Ovary (tissue), 9 donors: ENCODE measurements around the gene GOPC. TPM values are rescaled to one million over a fixed set of nuclear protein-coding genes. Genes with fewer than 3 reads are reported as not detected.

Experiments used
- DNase-seq, 5 donors: peaks; one replicate each; pipeline ENCODE4 v3.0.0-alpha.2; 2019 to 2020
- H3K27ac ChIP-seq, 2 donors: fragments of 200-600 bp; one replicate each; pipeline versions ENCODE4 v1.5.1 to v1.8.0; 2019 to 2022
- H3K27me3 ChIP-seq: fragments of 200-600 bp; one replicate; pipeline ENCODE4 v1.8.0; 2022
- H3K36me3 ChIP-seq: fragments of 200-600 bp; sonication (generic); one replicate; pipeline ENCODE4 v1.5.1; 2019
- H3K4me1 ChIP-seq: one replicate; pipeline ENCODE4 v1.8.1; 2013; ENCODE audit warnings: mild to moderate bottlenecking, moderate library complexity; ENCODE audit not compliant: insufficient read depth
- H3K4me3 ChIP-seq: fragments of 200-600 bp; sonication (generic); one replicate; pipeline ENCODE4 v1.5.1; 2017
- H3K9me3 ChIP-seq, 2 donors: fragments of 200-600 bp in 1 of 2; sonication (generic) in 1 of 2; one replicate each; pipeline versions ENCODE4 v1.5.1 to v1.8.1; 2013 to 2019; ENCODE audit warnings: mild to moderate bottlenecking in 1 of 2, moderate library complexity in 1 of 2
- CTCF ChIP-seq, 3 donors: fragments of 450-650 bp in 2 of 3; fragments of 200-600 bp in 1 of 3; IDR thresholded peaks; one replicate each; pipeline versions ENCODE4 v1.5.1 to v1.8.0; 2016 to 2022; ENCODE audit warnings: antibody characterized with exemption in 3 of 3, mild to moderate bottlenecking in 1 of 3
- EP300 ChIP-seq: sonication (generic); formaldehyde crosslinking; IDR thresholded peaks from one replicate; pipeline ENCODE4 v1.6.1; 2017; ENCODE audit warnings: antibody characterized with exemption
- POLR2A ChIP-seq: fragments of 450-650 bp; IDR thresholded peaks from one replicate; pipeline ENCODE4 v1.6.1; 2017; ENCODE audit warnings: antibody characterized with exemption, mild to moderate bottlenecking, moderate library complexity
- WGBS, 3 donors: extraction: QIAGEN DNeasy Blood & Tissue Kit in 1 of 3; methylation state at CpG; one replicate each; pipeline versions ENCODE4 v1.1.5 to v1.1.7; 2013 to 2017; 5-methylcytosine and 5-hydroxymethylcytosine counted together
- intact Hi-C, 4 donors: fragments of 100-400 bp; cut with DNase I; formaldehyde crosslinking; loops; one replicate each; pipeline versions ENCODE4 v1.11.0 to v1.15.1; 2022 to 2023
- polyA plus RNA-seq, 2 donors: library from polyadenylated mRNA; stranded (reverse); fragments of 200-250 nt in 1 of 2; fragments of 350-450 nt in 1 of 2; fragmentation: Illumina TruSeq in 1 of 2; extraction: RNeasy Lipid Tissue Mini Kit (QIAGEN cat#74804) in 1 of 2; gene quantifications; one replicate each; pipeline ENCODE4 v1.2.3, GENCODE V29; 2013 to 2014
- total RNA-seq, 7 donors: library from RNA; depleted of rRNA in 2 of 7; stranded (reverse); fragments of >200 nt in 2 of 7; fragmentation: NEBNext Ultra II Directional in 3 of 7; extraction: Animal tissue kit (Norgen Biotek cat#: 25700) in 3 of 7; gene quantifications; one replicate each; pipeline versions ENCODE4 v1.1.0 to v1.2.4, GENCODE V29; 2016 to 2023
- donor health status: DM: no; HTN: no; CAD: no; lungs with moderate emphysema.
- donor health status: DM: no; HTN: no; CAD: no.
- donor health status: Bipolar disorder and iron deficiency.
- donor health status: DM: yes; HTN: yes; CAD: no.
- donor health status: DM: no; HTN: no; CAD: no.
- donor health status: DM: yes; HTN: yes; CAD: no.

GOPC gene
- total and polyA plus RNA-seq, 9 donors: 17.0 to 27.6 (median 24.3) TPM

DNA sequence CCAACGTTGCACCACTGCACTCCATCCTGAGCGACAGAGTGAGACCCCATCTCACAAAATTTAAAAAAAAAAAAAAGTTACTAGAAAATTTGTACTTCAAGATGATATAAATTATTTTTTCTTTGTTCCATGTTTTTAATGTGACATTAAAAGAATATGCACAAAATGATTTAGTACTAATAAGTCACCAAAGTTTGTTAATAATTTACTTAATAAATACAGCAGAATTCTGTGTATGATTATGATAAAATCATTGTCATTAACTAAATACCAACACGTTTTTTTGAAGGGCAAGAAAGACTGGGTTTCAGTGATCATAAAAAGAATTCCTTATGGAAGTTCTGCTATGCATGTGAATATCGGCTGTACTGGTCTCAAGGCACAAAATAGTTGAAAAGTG, 28.1 kb downstream of the GOPC start:
- Histone ChIP-seq H3K4me1 (no peaks in the 10 kb centered on the region), H3K27me3 (no peaks in the 10 kb centered on the region), H3K9me3 (no peaks in the 10 kb centered on the region), H3K27ac (no peak overlapping the region), H3K36me3 (no peaks in the 10 kb centered on the region), H3K4me3 (no peak overlapping the region)
- intact Hi-C loops: no loop called here
- no peak for DNase-seq
- TF ChIP-seq EP300 (no peak), POLR2A (no peak), CTCF (IDR thresholded peaks at IDR 0.05) (no peak)
- WGBS, 3 donors: 83 to 88% (median 86%) methylated on average over 4 of the region's 4 CpGs

- no peaks in the 10 kb centered on the region for H3K36me3 ChIP-seq
- H3K27ac ChIP-seq: no peak overlapping the region
- 93 to 95% (median 94%) methylated on average over 5 of the region's 5 CpGs for WGBS, 3 donors
- TF ChIP-seq EP300: no peak
- TF ChIP-seq CTCF (IDR thresholded peaks at IDR 0.05): no peak
- TF ChIP-seq POLR2A: no peak
- no peaks in the 10 kb centered on the region for H3K27me3 ChIP-seq
- intact Hi-C loops: no loop called here
- no peak overlapping the region for H3K4me3 ChIP-seq
- no peaks in the 10 kb centered on the region for H3K9me3 ChIP-seq
- H3K4me1 ChIP-seq: no peaks in the 10 kb centered on the region
- no peak for DNase-seq
These were observed 29.2 kb downstream of the GOPC start for GRCh38 chr6:117573006-117573680.

GRCh38 chr6:117568831-117569410, 33.4 kb downstream of the GOPC start:
- TF ChIP-seq CTCF (IDR thresholded peaks at IDR 0.05): no peak
- TF ChIP-seq POLR2A: no peak
- TF ChIP-seq EP300: no peak
- intact Hi-C loops: no loop called here
- Histone ChIP-seq H3K4me1 (no peaks in the 10 kb centered on the region), H3K36me3 (no peaks in the 10 kb centered on the region), H3K4me3 (no peak overlapping the region), H3K9me3 (no peaks in the 10 kb centered on the region), H3K27ac (no peak overlapping the region), H3K27me3 (no peaks in the 10 kb centered on the region)
- 0 to 88% (median 70%) methylated on average over 1 of the region's 1 CpG for WGBS, 3 donors
- DNase-seq: no peak

- no peak for DNase-seq
- intact Hi-C loops: no loop called here
- Histone ChIP-seq H3K27me3 (no peaks in the 10 kb centered on the region), H3K9me3 (no peaks in the 10 kb centered on the region), H3K4me1 (no peaks in the 10 kb centered on the region), H3K36me3 (no peaks in the 10 kb centered on the region), H3K27ac (no peak overlapping the region), H3K4me3 (no peak overlapping the region)
- TF ChIP-seq POLR2A: no peak
- no peak for TF ChIP-seq CTCF (IDR thresholded peaks at IDR 0.05)
- TF ChIP-seq EP300: no peak
- 95 to 99% (median 96%) methylated on average over 2 of the region's 2 CpGs for WGBS, 3 donors
These were observed 34.1 kb downstream of the GOPC start for GRCh38 chr6:117568247-117568646.
